Esophagus mucosa (tissue), 1 donor: ENCODE results near the gene CENPX. TPM values are rescaled to one million over a fixed set of nuclear protein-coding genes. Genes with fewer than 3 reads are reported as not detected.

Source experiments
- ATAC-seq: fragments of 200-7000 bp; cut with Tn5 transposase; one replicate; pipeline ENCODE4 v1.9.1; 2020
- total RNA-seq: library from RNA; stranded (reverse); gene quantifications from one replicate; pipeline ENCODE4 v1.2.4, GENCODE V29; 2023
- donor health status: DM: yes; HTN: yes; CAD: no.

Gene CENPX
- total RNA-seq, 1 donor from 2014 or later: 71.8 TPM

DNA sequence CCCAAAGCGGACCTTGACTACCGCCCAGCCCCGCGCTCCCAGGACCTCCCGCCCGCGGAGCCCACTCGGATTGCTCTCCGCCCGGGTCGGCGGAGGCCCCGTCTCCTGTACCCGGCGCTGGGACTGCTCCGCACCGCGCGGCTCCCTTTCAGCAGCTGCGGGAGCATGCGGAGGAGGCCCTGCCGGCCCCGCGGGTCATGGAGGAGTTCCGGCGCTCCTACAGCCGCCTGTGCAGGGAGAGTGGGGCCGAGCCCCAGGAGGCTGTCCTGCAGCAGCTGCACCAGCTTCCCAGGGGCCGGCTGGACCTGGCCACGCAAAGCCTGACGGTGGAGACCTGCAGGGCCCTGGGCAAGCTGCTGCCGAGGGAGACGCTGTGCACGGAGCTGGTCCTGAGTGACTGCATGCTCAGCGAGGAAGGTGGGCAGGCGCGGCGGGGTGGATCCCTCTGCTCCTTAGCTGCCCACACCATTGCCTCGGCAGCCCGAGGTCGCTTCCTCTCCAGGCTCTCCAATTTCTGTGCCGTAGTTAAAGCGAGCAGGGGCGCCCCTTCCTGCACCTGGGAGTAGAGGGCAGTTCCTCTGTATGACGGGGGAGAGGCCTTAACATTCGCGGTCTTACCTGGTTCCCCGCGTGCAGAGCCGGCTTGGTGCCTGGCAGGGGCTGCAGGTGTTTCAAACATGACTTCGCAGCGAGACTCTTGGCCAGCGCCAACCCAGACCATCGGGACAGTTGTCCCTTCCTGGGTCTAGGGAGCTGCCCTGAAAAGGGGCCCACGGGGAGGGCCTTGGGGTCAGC lies 966 bp upstream of the CENPX start:
- peak; percentile 0 for ATAC-seq

GRCh38 chr17:82022981-82023446 lies 336 bp upstream of the CENPX start, which contains the start of gene LRRC45:
Gene LRRC45, plus strand, starts transcription at chr17:82023305. Its CDS starts 339 bp downstream, at chr17:82023644.
- ATAC-seq: peak; percentile 95

- ATAC-seq: no peak
Measured at GRCh38 chr17:82021900-82022309, 773 bp downstream of the CENPX start.

GRCh38 chr17:82021107-82021899 lies 1.4 kb downstream of the CENPX start:
- peak; percentile 3 for ATAC-seq

- no peak for ATAC-seq
Measured at GRCh38 chr17:82020572-82021106, 2.0 kb downstream of the CENPX start.

GRCh38 chr17:82019690-82020571 lies 2.7 kb downstream of the CENPX start:
- no peak for ATAC-seq

GRCh38 chr17:82018989-82019689 lies 3.5 kb downstream of the CENPX start:
- ATAC-seq: no peak

DNA sequence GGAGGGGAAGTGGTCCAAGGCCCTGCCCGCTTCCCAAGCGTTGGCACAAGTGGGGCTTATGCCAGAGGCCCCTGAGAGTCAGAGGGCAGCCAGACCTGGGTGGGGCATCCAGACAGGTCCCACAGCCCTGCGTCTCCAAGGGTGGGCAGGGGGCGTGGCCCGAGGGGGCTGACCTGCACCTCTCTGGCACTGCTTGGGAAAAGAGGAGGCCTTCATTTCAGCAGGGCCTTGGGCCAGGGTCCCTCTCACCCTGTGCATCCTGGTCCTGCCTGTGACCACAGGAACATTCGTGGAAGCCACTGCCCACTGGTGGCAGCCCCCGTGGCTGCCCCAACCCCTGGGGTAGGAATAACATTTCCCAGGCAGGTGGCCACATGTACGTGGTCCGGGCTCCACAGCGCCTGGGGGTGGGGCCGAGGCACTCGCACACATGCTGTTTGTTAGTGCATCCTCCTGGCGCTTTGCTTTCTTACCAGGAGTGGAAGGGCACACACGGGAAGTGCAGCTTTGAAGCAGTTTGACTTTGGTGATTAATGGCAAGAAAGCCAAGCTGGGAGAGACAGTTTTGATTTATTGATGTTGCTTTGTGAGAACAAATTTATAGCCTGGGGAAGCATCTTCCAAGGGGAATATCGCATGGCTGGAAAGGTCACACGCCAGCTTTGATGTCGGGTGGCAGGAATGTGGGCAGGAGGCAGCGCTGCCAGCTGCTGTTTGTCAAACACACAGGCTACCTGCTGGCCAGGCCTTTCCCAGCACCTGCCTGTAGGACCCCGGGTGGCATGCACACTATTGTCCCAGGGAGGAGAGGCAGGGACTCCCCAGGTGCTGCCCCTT lies 4.3 kb downstream of the CENPX start:
- no peak for ATAC-seq

GRCh38 chr17:82017612-82018151 lies 5.0 kb downstream of the CENPX start:
- no peak for ATAC-seq

DNA sequence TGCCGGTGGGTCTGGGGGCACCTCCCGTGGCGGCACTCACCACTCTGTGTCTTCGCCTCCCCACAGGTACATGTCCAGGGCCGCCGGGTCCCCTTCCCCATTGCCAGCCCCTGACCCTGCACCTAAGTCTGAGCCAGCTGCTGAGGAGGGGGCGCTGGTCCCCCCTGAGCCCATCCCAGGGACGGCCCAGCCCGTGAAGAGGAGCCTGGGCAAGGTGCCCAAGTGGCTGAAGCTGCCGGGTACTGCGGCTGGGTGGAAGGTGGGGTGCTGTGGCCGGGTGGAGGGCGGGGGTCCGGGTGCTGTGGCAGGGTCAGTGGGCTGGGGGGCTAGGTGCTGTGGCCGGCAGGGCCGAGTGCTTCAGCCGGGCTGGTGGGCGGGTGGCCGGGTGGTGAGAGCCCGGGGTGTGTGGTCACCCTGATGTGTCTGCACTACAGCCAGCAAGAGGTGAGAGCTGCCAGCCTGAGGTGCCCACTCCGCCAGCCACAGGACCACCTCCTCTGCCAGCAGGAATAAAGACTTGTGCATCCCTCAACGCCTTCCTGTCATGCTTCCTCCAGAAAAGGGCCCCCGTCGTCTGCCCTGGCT lies 5.7 kb downstream of the CENPX start:
- no peak for ATAC-seq

- no peak for ATAC-seq
Measured at GRCh38 chr17:82016061-82016874, 6.4 kb downstream of the CENPX start.

DNA sequence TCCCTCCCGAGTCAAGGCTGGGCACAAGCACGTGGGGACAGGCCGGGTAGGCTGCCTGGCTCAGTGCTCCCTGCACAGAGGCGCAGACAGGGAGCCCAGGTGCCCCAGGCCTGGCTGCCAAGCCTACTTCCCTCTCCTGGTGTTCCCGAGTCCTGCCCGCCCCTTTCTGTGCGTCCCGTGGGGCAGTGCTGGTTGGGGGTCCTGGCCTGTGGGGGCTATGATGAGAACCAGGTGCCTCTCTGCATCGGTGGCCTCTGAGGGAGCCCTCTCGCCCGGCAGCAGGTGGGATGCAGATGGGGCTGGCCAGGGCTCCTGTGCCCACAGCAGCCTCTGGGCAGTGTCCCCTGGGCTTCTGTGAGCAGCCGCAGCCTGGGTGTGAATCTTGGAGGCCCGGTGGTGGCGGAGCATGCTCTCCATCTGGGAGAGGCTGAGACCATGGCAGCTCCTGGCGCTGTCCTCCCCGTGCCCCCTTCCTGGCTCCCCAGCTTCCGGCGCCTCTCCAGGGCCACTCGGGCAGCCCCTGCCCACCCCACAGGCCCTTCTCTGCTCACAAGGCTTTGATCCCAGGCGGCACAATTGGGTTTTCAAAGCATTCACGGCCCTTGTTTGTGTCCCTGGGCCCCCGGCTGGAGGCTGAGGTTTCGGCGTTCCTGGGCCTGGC lies 7.2 kb downstream of the CENPX start:
- ATAC-seq: no peak

DNA sequence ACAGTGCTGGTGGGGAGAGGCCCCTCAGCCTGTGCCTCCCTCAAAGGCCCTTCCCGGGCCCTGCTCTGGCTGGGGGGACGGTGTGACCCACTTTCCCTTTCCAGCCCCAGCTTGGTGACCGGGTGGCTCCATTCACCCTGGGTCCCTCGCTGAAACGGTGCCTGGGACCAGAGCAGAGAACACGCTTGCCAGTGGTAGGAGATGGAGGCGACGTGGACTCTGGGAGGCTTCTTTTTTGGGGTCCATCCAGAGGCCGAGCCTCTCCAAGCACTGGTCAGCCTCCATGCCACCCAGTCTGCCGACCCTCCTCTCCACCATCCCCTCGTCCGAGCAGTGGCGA lies 7.7 kb downstream of the CENPX start:
- ATAC-seq: no peak

DNA sequence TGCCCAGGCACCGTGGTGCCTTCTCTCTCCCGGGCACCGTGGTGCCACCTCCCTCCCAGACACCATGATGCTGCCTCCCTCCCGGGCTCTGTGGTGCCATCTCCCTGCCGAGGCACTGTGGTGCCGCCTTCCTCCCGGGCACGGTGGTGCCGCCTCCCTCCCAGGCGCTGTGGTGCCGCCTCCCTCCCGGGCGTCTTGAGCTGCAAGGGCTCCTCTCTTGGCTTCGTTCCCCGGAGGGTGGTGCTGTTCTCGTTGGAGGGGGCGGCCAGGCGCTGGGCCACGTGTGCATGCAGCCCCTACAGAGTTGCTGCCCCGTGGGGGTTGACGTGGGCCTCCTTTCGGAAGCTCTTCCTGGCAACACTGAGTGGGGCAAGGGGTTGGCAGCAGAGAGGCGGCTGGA lies 8.2 kb downstream of the CENPX start:
- peak; percentile 53 for ATAC-seq

DNA sequence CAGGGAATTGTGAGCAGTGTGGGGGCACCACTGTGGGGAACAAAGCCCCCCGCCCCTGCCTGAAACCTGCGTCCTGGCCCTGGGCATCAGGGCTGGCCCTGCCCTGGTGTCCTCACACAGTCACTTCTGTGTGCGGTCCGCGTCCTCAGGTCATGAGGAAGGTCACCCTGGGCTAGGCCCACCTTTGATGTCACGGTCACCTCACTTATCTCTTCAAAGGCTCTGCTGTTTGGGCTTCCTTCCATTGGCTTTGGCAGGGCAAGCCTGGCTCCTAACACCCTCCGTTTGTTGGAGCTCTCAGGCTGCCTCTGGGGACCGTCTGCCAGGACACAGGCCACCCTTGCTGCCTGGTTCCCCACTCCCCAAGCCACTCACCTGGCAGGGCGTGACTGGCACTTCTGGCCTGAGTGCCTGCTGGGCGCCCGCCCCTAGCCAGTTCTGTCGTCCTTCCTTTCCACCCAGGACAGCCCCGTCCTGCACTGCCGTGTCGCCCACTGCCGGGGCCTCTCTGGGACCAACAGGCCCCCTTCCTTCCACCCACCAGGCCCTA lies 8.8 kb downstream of the CENPX start:
- ATAC-seq: no peak

- peak; percentile 46 for ATAC-seq
Measured at GRCh38 chr17:82013341-82013740, 9.3 kb downstream of the CENPX start.

DNA sequence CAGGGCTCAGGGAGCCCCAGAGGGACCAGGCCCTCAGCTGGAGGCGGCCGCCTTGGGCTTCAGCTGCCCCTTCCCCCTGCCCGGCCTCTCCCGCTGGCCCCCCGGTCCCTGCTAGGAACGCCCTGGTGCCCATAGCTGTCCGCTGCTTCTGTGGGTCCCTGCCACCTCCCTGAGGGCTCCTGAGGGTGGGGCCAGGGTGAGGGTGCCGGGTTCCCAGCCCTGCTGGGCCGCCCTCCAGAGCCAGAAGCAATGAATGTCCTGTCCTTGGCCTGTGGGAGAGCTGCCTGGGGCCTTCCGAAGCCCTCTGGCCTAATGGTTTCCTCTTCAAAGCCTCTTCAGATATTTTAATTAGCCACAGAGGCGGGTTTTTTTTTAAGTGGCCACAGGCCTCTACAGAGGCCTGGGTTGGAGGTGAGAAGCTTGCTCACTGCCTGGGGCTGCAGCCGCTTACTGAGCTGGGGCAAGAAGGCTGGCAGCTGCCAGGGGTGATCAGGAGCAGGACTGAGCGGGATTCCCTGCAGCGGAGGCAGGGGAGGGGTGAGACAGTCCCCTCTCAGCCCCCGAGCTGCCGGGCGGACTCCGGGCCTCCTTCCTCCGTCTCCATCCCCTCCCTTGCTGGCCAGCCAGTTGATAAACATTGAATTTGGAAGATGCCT lies 9.9 kb downstream of the CENPX start:
- no peak for ATAC-seq

- no peak for ATAC-seq
Measured at GRCh38 chr17:82012261-82012639, 10.4 kb downstream of the CENPX start.
